Fibroblast of lung (primary cell): ENCODE data around the gene NAB1. TPM values are rescaled to one million over a fixed set of nuclear protein-coding genes. Genes with fewer than 3 reads are reported as not detected.

Experiments
- DNase-seq, 2 donors: peaks; one replicate each; pipeline versions ENCODE4 v3.0.0 to v3.0.0-alpha.2; 2010; ENCODE audit warnings: low read depth in 2 of 2
- H2AFZ ChIP-seq: 2 replicates; pipeline ENCODE4 v1.5.1; 2012; ENCODE audit warnings: low read length, control low read depth, inconsistent platforms
- H3K27ac ChIP-seq: 2 replicates; pipeline ENCODE4 v1.5.1; 2011; ENCODE audit warnings: low read length, control low read depth; ENCODE audit not compliant: insufficient read depth
- H3K27me3 ChIP-seq: 2 replicates; pipeline ENCODE4 v1.5.1; 2011; ENCODE audit warnings: mild to moderate bottlenecking, low read length; ENCODE audit not compliant: control insufficient read depth, insufficient read depth
- H3K36me3 ChIP-seq: 2 replicates; pipeline ENCODE4 v1.5.1; 2011; ENCODE audit warnings: low read length; ENCODE audit not compliant: control insufficient read depth, insufficient read depth
- H3K4me1 ChIP-seq: 2 replicates; pipeline ENCODE4 v1.5.1; 2011; ENCODE audit warnings: low read length; ENCODE audit not compliant: control insufficient read depth, insufficient read depth; ENCODE audit errors: extremely low read depth
- H3K4me2 ChIP-seq: 2 replicates; pipeline ENCODE4 v1.5.1; 2011; ENCODE audit warnings: low read length, control low read depth; ENCODE audit not compliant: insufficient read depth; ENCODE audit errors: extremely low read depth
- H3K4me3 ChIP-seq, 4 experiments: fragments of 200-600 bp in 1 of 4; sonication (generic) in 1 of 4; replicated peaks in 1 of 4; 2 replicates each; pipeline ENCODE4 v1.5.1; 2011 to 2016; ENCODE audit warnings: low read length in 4 of 4, low read depth in 3 of 4, mild to moderate bottlenecking in 3 of 4, control low read depth in 2 of 4, inconsistent platforms in 1 of 4, mixed read lengths in 1 of 4; ENCODE audit not compliant: insufficient read depth in 1 of 4; ENCODE audit errors: control extremely low read depth in 1 of 4
- H3K79me2 ChIP-seq: 2 replicates; pipeline ENCODE4 v1.5.1; 2012; ENCODE audit warnings: mild to moderate bottlenecking, low read length, inconsistent platforms; ENCODE audit not compliant: control insufficient read depth, insufficient read depth
- H3K9ac ChIP-seq: 2 replicates; pipeline ENCODE4 v1.5.1; 2011; ENCODE audit warnings: mild to moderate bottlenecking, low read length, control low read depth; ENCODE audit not compliant: insufficient read depth
- H3K9me3 ChIP-seq: 2 replicates; pipeline ENCODE4 v1.5.1; 2012; ENCODE audit warnings: low read depth, low read length; ENCODE audit not compliant: control insufficient read depth, insufficient read depth
- H4K20me1 ChIP-seq: 2 replicates; pipeline ENCODE4 v1.5.1; 2011; ENCODE audit warnings: low read length; ENCODE audit not compliant: control insufficient read depth, insufficient read depth; ENCODE audit errors: extremely low read depth
- CTCF ChIP-seq, 2 donors: IDR thresholded peaks in 1 of 2; conservative IDR thresholded peaks in 1 of 2; 1 replicate in 1 of 2; 2 replicates in 1 of 2; pipeline ENCODE4 v1.5.1; 2011 to 2012; ENCODE audit warnings: low read length in 2 of 2, control low read depth in 1 of 2, inconsistent platforms in 1 of 2, low read depth in 1 of 2, mild to moderate bottlenecking in 1 of 2
- EZH2 ChIP-seq: IDR thresholded peaks from 2 replicates; pipeline ENCODE4 v1.5.1; 2012; ENCODE audit warnings: low read length, control low read depth, mild to moderate bottlenecking; ENCODE audit errors: missing control alignments
- polyA plus RNA-seq, 2 donors: library from polyadenylated mRNA; depleted of rRNA in 1 of 2; stranded (reverse) in 1 of 2; unstranded in 1 of 2; fragments of >200 nt; gene quantifications; 2 replicates each; pipeline ENCODE4 v1.2.1, GENCODE V29; 2011 to 2012; ENCODE audit warnings: missing spikeins in 1 of 2
- total RNA-seq: library from RNA; depleted of rRNA; stranded (reverse); fragments of >200 nt; gene quantifications from 2 replicates; pipeline ENCODE4 v1.2.1, GENCODE V29; 2014

Gene NAB1
- total and polyA plus RNA-seq, 2 donors (not counting 1 experiment from before 2014, with no cell fraction given), result 18.3 to 46.6 TPM

GRCh38 chr2:190640117-190640516, 8.8 kb upstream of the NAB1 start:
- H3K36me3 ChIP-seq, result no peaks in the 10 kb centered on the region
- H3K9ac ChIP-seq, result no peak overlapping the region
- H3K9me3 ChIP-seq, result no peaks in the 10 kb centered on the region
- H3K4me2 ChIP-seq, result no peak overlapping the region
- TF ChIP-seq CTCF (conservative IDR thresholded peaks at IDR 0.05 in 1 of 2, IDR thresholded peaks at IDR 0.05 in 1 of 2; ENCODE audit: low read depth in 1 of 2, low read length in 2 of 2), result no peak
- H3K4me1 ChIP-seq, result peaks cover 10% of the 10 kb centered on the region
- no peak overlapping the region for H3K27ac ChIP-seq
- no peaks in the 10 kb centered on the region for H3K79me2 ChIP-seq
- no peaks in the 10 kb centered on the region for H3K27me3 ChIP-seq
- H3K4me3 ChIP-seq, result no peak overlapping the region
- peak in 1 of 2 donors; percentile 83 for DNase-seq
- H4K20me1 ChIP-seq, result no peaks in the 10 kb centered on the region
- H2AFZ ChIP-seq, result no peak overlapping the region

DNA sequence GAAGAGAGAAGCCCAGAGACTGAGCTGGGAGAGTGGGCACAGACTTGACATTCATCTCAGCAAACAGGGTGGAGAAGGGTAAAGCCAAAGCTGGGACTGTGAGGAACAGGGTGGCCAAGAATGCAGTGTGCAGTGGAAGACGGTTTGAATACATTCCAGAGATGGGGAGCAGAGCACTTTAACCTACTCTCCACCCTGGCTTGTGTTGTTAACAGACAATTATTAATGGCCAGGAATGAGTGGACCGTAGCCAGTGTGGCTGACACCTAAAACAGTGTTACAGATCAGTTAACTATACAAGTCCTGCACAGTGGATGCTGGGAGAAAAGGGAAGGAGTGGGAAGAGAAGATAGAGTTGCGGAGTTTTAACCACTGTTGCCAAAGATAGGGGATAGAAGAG, 7.4 kb upstream of the NAB1 start:
- no peak overlapping the region for H3K4me2 ChIP-seq

GRCh38 chr2:190646780-190647522, 1.9 kb upstream of the NAB1 start:
- no peaks in the 10 kb centered on the region for H4K20me1 ChIP-seq
- no peaks in the 10 kb centered on the region for H3K27me3 ChIP-seq
- peak overlapping the region in 1 of 4 experiments; percentile 19 for H3K4me3 ChIP-seq
- no peak overlapping the region for H2AFZ ChIP-seq
- H3K36me3 ChIP-seq, result no peaks in the 10 kb centered on the region
- H3K4me1 ChIP-seq, result no peaks in the 10 kb centered on the region
- peak overlapping the region; percentile 68 for H3K4me2 ChIP-seq
- DNase-seq, result peak in 1 of 2 donors; percentile 64
- peaks cover 20% of the 10 kb centered on the region for H3K79me2 ChIP-seq
- no peak overlapping the region for H3K9ac ChIP-seq
- H3K9me3 ChIP-seq, result no peaks in the 10 kb centered on the region
- H3K27ac ChIP-seq, result no peak overlapping the region
- no peak for TF ChIP-seq EZH2
- no peak for TF ChIP-seq CTCF (conservative IDR thresholded peaks at IDR 0.05 in 1 of 2, IDR thresholded peaks at IDR 0.05 in 1 of 2; ENCODE audit: low read depth in 1 of 2, low read length in 2 of 2)

More for the DNA sequence above, 7.4 kb upstream of the NAB1 start:
- Histone ChIP-seq H3K79me2 (no peaks in the 10 kb centered on the region), H3K36me3 (no peaks in the 10 kb centered on the region), H3K9ac (no peak overlapping the region), H3K4me3 (no peak overlapping the region), H3K27ac (no peak overlapping the region), H3K27me3 (no peaks in the 10 kb centered on the region), H3K9me3 (no peaks in the 10 kb centered on the region), H3K4me1 (peaks cover 6% of the 10 kb centered on the region), H4K20me1 (no peaks in the 10 kb centered on the region), H2AFZ (no peak overlapping the region)
- DNase-seq, result peak in 1 of 2 donors; percentile 73
- no peak for TF ChIP-seq EZH2
- TF ChIP-seq CTCF (conservative IDR thresholded peaks at IDR 0.05 in 1 of 2, IDR thresholded peaks at IDR 0.05 in 1 of 2; ENCODE audit: low read depth in 1 of 2, low read length in 2 of 2), result no peak
